PFSK-1 (cell line): ENCODE measurements around the gene PDLIM1.

Experiments
- FOXP2 ChIP-seq: optimal IDR thresholded peaks from 2 replicates; pipeline ENCODE3; 2011; ENCODE audit warnings: borderline replicate concordance, control low read depth, inconsistent platforms; ENCODE audit not compliant: insufficient read depth; ENCODE audit errors: extremely low read length, extremely low read depth
- POLR2AphosphoS5 ChIP-seq: IDR thresholded peaks from 2 replicates; pipeline ENCODE4 v1.6.1; 2012; ENCODE audit warnings: low read depth, mild to moderate bottlenecking, control low read depth, low read length, moderate library complexity
- SIN3A ChIP-seq: IDR thresholded peaks from 2 replicates; pipeline ENCODE4 v1.6.1; 2012; ENCODE audit warnings: mild to moderate bottlenecking, low read length, moderate library complexity, borderline replicate concordance; ENCODE audit not compliant: insufficient read depth
- TAF1 ChIP-seq: IDR thresholded peaks from 2 replicates; pipeline ENCODE4 v1.6.1; 2012; ENCODE audit warnings: low read length, control low read depth, borderline replicate concordance; ENCODE audit not compliant: insufficient read depth
- TF ChIP-seq, protein P1 (sequence below), 2 experiments: IDR thresholded peaks; 2 replicates each; pipeline versions ENCODE4 v1.6.1 to v1.8.0; 2011 to 2012; ENCODE audit warnings: low read depth in 2 of 2, low read length in 2 of 2, control low read depth in 1 of 2, inconsistent platforms in 1 of 2, mild to moderate bottlenecking in 1 of 2, moderate library complexity in 1 of 2; ENCODE audit not compliant: insufficient read depth in 1 of 2

PDLIM1 gene

DNA sequence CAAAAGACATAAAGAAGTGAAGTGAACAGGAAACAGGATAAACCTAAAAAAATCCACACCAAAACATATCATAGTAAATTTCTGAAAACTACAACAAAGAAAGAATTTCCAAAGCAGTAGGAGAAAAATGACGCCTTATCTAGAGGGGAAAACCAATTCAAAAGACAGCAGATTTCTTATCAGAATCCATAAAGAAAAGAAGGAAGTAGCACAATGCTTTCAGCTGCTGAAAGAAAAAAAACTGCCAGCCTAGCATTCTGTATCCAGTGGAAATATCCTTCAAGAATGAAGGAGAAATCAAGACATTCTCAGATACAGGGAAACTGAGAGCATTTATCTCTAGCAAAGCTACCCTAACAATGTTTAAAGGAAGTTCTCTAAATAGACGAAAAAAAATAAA lies 37.8 kb downstream of the PDLIM1 start:
- TF ChIP-seq, protein P1, sequence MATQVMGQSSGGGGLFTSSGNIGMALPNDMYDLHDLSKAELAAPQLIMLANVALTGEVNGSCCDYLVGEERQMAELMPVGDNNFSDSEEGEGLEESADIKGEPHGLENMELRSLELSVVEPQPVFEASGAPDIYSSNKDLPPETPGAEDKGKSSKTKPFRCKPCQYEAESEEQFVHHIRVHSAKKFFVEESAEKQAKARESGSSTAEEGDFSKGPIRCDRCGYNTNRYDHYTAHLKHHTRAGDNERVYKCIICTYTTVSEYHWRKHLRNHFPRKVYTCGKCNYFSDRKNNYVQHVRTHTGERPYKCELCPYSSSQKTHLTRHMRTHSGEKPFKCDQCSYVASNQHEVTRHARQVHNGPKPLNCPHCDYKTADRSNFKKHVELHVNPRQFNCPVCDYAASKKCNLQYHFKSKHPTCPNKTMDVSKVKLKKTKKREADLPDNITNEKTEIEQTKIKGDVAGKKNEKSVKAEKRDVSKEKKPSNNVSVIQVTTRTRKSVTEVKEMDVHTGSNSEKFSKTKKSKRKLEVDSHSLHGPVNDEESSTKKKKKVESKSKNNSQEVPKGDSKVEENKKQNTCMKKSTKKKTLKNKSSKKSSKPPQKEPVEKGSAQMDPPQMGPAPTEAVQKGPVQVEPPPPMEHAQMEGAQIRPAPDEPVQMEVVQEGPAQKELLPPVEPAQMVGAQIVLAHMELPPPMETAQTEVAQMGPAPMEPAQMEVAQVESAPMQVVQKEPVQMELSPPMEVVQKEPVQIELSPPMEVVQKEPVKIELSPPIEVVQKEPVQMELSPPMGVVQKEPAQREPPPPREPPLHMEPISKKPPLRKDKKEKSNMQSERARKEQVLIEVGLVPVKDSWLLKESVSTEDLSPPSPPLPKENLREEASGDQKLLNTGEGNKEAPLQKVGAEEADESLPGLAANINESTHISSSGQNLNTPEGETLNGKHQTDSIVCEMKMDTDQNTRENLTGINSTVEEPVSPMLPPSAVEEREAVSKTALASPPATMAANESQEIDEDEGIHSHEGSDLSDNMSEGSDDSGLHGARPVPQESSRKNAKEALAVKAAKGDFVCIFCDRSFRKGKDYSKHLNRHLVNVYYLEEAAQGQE (IDR thresholded peaks at IDR 0.05; ENCODE audit: insufficient read depth in 1 of 2, low read depth in 2 of 2, low read length in 2 of 2) = no peak
- TF ChIP-seq FOXP2 = no peak
- no peak for TF ChIP-seq POLR2AphosphoS5
- TF ChIP-seq TAF1 = no peak
- no peak for TF ChIP-seq SIN3A

DNA sequence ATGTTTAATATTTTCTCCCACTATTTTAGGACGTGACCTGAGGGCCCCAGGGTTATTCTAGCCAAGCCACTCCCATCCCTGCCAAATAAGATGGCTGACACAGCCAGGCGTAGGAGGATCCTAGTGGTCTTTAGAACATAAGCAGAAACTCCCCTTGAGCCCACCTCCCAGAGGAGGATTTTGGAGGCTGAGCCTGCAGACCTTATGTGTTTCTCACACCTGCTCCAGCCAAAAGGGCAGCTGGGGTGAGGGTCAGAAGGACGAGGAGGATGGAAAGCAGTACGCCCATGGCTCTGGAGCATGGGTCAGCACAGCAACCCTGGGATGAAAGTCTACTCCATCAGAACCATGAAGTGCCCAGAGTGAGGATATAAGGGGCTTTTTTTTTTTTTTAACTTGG lies 39.9 kb downstream of the PDLIM1 start:
- TF ChIP-seq FOXP2 = no peak
- TF ChIP-seq, protein P1 (IDR thresholded peaks at IDR 0.05; ENCODE audit: insufficient read depth in 1 of 2, low read depth in 2 of 2, low read length in 2 of 2) = no peak

DNA sequence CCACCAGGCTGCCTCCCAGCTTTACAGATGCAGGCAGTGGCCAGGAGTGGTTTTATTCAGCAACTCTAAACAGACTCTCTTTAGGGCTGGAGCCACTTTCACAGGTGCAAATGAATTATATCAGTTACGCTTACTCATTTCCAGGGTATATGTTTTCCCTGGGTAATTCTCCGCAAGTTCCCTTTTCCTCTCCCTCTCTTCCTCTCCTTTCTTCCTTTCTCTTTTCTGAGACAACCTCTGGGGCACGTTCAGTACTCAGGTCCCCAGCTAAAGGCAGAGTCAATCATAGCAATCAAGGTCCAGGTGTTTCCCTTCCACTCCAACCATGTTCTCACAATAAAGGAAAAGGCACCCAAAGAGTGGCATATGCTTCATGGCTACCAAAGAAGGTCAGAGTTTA lies 41.3 kb downstream of the PDLIM1 start:
- TF ChIP-seq TAF1 (no peak), SIN3A (no peak), POLR2AphosphoS5 (no peak), FOXP2 (no peak)
- TF ChIP-seq, protein P1 (IDR thresholded peaks at IDR 0.05; ENCODE audit: insufficient read depth in 1 of 2, low read depth in 2 of 2, low read length in 2 of 2) = no peak

DNA sequence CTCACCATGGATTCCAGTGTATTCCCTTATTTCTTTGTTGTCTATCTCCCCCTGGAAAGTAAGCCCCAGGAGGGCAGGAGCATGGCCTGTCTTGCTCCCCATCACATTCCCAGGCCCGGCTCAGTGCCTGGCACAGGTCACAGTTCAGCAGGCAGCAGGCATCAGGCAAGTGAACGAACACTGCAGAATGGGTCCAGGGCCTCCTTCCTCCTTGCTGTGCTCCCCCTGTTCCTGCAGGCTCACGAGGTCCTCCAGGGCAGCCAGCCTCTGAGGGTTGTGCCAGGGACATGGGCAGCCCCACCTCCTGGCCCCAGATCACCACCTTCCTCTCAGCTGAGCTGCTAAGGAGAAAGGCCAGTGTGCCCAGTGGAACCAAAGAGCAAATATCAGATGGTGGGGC lies 41.8 kb downstream of the PDLIM1 start:
- TF ChIP-seq SIN3A (no peak), FOXP2 (no peak)

DNA sequence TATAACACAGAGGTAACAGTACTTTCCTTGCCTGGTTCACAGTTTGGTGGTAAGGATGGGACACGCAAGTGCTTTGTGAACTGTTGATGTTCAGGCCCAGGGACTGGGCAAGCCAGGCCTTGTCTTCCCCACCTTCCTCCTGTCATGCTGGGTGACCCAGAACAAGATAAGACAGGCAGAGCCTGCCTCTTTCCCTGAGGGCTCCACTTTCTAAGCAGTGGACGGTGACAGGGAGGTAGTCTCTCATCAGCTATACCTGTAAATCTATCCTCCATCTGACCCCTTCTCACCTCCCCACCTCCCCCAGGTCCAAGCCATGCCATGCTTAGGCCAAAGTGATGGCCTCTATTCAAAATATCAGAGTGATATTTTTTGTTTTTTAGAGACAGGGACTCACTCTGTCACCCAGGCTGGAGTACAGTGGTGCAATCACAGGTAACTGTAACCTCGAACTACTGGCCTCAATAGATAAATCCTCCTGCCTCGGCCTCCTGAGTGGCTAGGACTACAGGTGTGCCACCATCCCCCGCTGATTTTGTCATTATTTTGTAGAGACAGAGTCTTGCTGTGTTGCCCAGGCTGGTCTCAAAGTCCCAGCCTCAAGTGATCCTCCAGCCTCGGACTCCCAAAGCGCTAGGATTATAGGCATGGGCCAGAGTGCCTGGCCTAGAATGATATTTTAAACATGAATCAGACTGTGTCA lies 42.8 kb downstream of the PDLIM1 start:
- TF ChIP-seq SIN3A (no peak), FOXP2 (no peak), POLR2AphosphoS5 (no peak), TAF1 (no peak)
- TF ChIP-seq, protein P1 (IDR thresholded peaks at IDR 0.05; ENCODE audit: insufficient read depth in 1 of 2, low read depth in 2 of 2, low read length in 2 of 2) = no peak
